Measurements from ENCODE around the gene CAMK4.
"Not testable (repeated sequence)": the region's sequence is repeated elsewhere in the genome, so short reads cannot be mapped to it uniquely, and the experiment has no call there.

Gene CAMK4

DNA sequence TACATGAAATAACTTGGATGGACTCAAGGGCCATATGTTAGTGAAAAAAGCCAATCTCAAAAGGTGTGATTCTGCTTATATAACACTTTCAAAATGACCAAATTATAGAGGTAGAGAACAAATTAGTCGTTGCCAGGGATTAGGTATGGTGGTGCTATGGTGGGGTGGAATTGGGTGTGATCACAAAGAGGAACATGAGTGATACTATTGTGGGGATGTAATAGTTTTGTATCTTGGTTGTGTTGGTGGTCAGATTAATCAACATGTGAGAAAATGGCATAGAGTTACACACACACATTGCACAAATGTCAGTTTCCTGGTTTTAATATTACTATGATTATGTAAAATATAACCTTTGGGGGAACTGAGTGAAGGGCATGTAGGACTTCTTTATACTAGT is 31.9 kb downstream of the CAMK4 start:
- Mint-ChIP-seq H3K36me3 (ENCODE audit: low read depth) (no peaks in the 10 kb centered on the region), H3K9me3 (no peaks in the 10 kb centered on the region), H3K4me3 (no peak overlapping the region), H3K27ac (no peak overlapping the region), H3K4me1 (ENCODE audit: low read depth) (no peaks in the 10 kb centered on the region), H3K27me3 (no peaks in the 10 kb centered on the region)
- intact Hi-C loops (cut with micrococcal nuclease), result no loop called here

DNA sequence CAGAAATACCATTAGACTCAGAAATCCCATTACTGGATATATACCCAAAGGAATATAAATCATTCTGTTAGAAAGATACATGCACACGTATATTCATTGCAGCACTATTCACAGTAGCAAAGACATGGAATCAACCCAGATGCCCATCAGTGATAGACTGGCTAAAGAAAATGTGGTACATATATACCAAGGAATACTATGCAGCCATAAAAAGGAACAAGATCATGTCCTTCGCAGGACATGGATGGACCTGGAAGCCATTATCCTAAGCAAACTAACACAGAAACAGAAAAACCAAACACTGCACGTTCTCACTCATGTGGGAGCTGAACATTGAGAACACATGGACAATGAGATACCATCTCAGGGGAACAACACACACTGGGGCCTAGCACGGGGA is 33.4 kb downstream of the CAMK4 start:
- intact Hi-C loops (cut with micrococcal nuclease); H3K27me3 Mint-ChIP-seq; H3K36me3 Mint-ChIP-seq (ENCODE audit: low read depth); H3K4me1 Mint-ChIP-seq (ENCODE audit: low read depth); H3K9me3 Mint-ChIP-seq; H3K27ac Mint-ChIP-seq; H3K4me3 Mint-ChIP-seq: not testable (repeated sequence)

DNA sequence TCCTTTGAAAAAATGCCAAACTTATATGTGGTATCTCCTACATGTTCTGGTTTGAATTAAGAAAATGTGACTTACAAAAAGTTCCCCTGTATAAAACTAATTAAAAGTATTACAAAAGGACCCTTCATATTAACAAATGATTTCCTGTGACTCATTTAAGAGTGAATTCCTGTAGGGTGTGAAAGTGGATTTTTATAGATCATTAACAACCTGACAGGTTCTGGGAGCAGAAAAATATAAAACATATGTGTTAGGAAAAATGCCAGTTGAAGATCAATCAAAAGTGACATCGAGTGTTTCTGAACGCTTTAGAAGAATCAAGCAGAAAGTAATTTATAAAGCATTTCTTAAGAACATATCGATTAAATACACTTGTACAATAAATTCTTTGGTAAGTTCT is 35.5 kb downstream of the CAMK4 start:
- intact Hi-C loops (cut with micrococcal nuclease), result no loop called here
- Mint-ChIP-seq H3K4me3 (no peak overlapping the region), H3K36me3 (ENCODE audit: low read depth) (no peaks in the 10 kb centered on the region), H3K9me3 (no peaks in the 10 kb centered on the region), H3K27ac (no peak overlapping the region), H3K4me1 (ENCODE audit: low read depth) (no peaks in the 10 kb centered on the region), H3K27me3 (no peaks in the 10 kb centered on the region)

DNA sequence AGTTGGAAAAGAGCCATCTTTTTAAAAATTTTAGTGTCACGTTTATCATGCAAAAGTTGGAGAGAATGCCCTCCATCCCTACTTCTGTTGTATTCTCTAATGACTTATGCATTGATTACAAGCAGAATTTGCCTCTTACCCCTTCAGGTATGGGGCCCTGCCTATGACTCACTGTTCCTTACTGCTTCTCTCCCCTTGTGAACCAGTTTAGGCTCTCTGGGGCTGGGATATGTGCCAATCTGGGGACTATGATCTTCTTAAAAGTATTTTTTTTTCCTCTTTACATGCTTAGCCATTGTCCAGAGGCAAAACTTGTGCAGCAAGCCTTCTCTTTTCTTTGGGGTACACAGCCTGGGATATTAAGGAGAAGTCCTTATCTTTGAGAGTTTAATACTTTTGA is 37.4 kb downstream of the CAMK4 start:
- intact Hi-C loops (cut with micrococcal nuclease), result no loop called here
- Mint-ChIP-seq H3K9me3 (no peaks in the 10 kb centered on the region), H3K36me3 (ENCODE audit: low read depth) (no peaks in the 10 kb centered on the region), H3K4me3 (no peak overlapping the region), H3K27me3 (no peaks in the 10 kb centered on the region), H3K4me1 (ENCODE audit: low read depth) (no peaks in the 10 kb centered on the region), H3K27ac (no peak overlapping the region)

DNA sequence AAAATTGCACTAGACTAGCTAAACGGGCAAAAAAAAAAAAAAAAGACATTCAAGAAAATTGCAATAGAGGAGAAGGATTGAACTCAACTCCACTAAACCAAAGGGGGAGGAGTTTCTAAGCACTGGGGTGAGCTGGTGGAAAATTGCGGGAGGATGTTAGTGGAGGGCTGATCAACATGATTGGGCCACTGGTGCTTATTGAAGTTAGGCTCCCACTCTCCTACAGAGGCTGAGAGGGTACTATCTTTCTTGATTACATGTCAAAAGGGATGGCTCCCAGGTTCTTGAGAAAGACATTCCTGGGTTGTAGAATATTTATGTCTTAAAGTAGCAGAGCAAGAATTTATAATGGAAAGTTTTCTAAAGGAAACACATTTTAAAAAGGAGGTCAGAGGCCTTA is 38.0 kb downstream of the CAMK4 start:
- Mint-ChIP-seq H3K4me3 (no peak overlapping the region), H3K27ac (no peak overlapping the region), H3K27me3 (no peaks in the 10 kb centered on the region), H3K36me3 (ENCODE audit: low read depth) (no peaks in the 10 kb centered on the region), H3K9me3 (no peaks in the 10 kb centered on the region), H3K4me1 (ENCODE audit: low read depth) (no peaks in the 10 kb centered on the region)
- intact Hi-C loops (cut with micrococcal nuclease), result no loop called here

DNA sequence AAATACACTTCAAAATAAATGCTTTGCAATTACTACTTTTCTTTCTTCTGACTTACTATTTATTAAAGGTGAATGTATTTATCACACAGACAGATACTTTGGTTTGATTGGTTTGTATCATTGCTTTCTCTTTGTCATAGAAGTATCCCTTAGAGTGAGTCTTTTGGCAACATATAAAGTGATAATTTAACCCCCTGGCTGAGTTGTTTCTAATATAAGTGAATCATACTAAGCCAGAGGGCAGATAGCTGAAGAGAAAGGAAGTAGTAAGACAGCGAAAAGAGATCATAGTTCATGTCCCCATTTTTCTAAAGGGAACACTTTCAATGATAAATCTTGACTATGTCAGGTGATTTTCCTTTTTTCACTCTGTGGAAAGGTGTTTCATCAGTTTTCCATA is 38.6 kb downstream of the CAMK4 start:
- H3K27me3 Mint-ChIP-seq, result no peaks in the 10 kb centered on the region

DNA sequence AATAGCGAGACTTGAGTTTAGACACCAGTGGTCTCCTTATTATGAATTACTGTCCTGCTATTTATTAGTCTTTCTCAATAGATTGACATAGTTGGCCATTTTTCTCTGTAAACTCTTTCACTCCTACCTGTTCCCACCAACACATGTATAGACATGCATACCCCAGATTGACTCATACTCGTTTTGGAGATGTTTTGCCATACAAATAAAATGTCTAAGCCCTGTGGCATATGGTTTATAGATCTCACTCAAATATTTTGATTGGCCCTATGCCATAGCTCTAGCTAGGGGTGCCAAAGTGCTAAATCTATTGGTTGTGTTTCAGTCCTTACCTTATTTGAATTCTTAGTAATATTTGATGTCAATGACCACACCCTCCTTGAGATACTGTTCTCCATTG is 42.3 kb downstream of the CAMK4 start:
- Mint-ChIP-seq H3K27ac (no peak overlapping the region), H3K36me3 (ENCODE audit: low read depth) (no peaks in the 10 kb centered on the region), H3K4me1 (ENCODE audit: low read depth) (no peaks in the 10 kb centered on the region)

More for the DNA sequence above, 38.6 kb downstream of the CAMK4 start:
- H3K4me1 Mint-ChIP-seq (ENCODE audit: low read depth), result no peaks in the 10 kb centered on the region
- no peaks in the 10 kb centered on the region for H3K9me3 Mint-ChIP-seq
- no peak overlapping the region for H3K4me3 Mint-ChIP-seq
- intact Hi-C loops (cut with micrococcal nuclease), result no loop called here
- H3K36me3 Mint-ChIP-seq (ENCODE audit: low read depth), result no peaks in the 10 kb centered on the region
- no peak overlapping the region for H3K27ac Mint-ChIP-seq

DNA sequence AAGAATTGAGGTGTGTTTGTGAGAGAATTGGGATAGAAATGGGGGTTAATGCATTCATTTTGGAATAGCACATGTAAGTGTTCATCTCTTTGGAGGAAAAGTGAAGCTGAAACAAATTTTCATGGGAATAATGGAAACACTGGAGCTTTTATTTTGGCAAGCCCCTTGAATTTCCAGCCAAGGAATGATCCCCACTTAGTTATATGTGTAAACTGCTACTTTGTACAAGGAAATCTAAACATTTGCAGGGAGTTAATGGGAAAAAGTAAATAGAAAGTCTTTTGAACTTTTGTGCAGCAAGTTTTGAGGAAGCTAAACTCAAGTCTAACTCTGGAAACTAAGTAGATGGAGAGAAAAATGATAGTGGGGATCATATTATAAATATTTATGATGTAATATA is 44.1 kb downstream of the CAMK4 start:
- no peak overlapping the region for H3K27ac Mint-ChIP-seq
- H3K36me3 Mint-ChIP-seq (ENCODE audit: low read depth), result no peaks in the 10 kb centered on the region
- intact Hi-C loops (cut with micrococcal nuclease), result no loop called here
- no peaks in the 10 kb centered on the region for H3K27me3 Mint-ChIP-seq
- no peak overlapping the region for H3K4me3 Mint-ChIP-seq
- H3K4me1 Mint-ChIP-seq (ENCODE audit: low read depth), result no peaks in the 10 kb centered on the region
- H3K9me3 Mint-ChIP-seq, result no peaks in the 10 kb centered on the region

More for the DNA sequence above, 42.3 kb downstream of the CAMK4 start:
- intact Hi-C loops (cut with micrococcal nuclease), result no loop called here
- H3K4me3 Mint-ChIP-seq, result no peak overlapping the region
- no peaks in the 10 kb centered on the region for H3K27me3 Mint-ChIP-seq
- no peaks in the 10 kb centered on the region for H3K9me3 Mint-ChIP-seq

DNA sequence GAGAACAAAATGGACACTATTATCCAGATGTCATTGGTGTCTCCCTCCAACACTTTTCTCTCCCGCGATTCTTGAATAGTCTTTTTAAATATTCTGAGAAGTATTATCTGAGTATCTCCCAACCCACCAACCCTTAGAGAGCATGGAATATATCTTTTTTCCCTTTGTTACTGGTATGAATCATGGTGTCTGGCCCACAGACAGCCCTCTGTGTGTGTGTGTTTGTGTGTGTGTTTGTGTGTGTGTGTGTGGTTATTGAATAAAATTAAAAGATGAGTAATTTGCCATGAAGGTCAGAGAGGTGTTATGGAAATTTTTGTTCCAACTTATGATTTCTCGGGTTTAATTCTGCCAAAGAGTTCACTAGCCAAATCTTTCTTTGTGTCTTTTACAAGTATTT is 47.7 kb downstream of the CAMK4 start:
- Mint-ChIP-seq H3K27me3 (peaks cover 1% of the 10 kb centered on the region), H3K4me3 (no peak overlapping the region), H3K36me3 (ENCODE audit: low read depth) (no peaks in the 10 kb centered on the region), H3K9me3 (no peaks in the 10 kb centered on the region), H3K27ac (no peak overlapping the region), H3K4me1 (ENCODE audit: low read depth) (no peaks in the 10 kb centered on the region)
- intact Hi-C loops (cut with micrococcal nuclease), result no loop called here

DNA sequence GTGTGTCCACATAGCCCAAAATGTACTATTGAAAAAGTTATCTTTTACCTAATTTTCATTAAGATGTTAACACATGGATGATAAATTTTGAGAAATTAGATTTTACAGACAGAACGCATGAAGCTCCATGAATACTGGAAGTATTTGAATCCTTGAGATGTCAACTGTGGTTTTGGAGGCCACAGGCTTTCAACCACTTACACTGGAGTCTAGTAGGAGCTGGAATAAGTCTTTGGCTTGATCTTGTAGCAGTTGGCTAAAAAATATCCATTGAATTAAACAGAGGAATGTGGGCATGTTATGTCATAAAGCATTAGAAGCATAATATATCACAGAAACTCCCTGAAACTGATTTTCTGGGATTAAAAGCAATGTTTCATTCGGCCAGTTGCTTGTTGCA is 52.9 kb downstream of the CAMK4 start:
- Mint-ChIP-seq H3K9me3 (no peaks in the 10 kb centered on the region), H3K4me3 (no peak overlapping the region), H3K36me3 (ENCODE audit: low read depth) (no peaks in the 10 kb centered on the region), H3K27ac (no peak overlapping the region), H3K4me1 (ENCODE audit: low read depth) (no peaks in the 10 kb centered on the region), H3K27me3 (peaks cover 1% of the 10 kb centered on the region)
- intact Hi-C loops (cut with micrococcal nuclease), result loop anchor here (5.0 kb wide), 1 partner anchor 520 kb away; no protein-coding TSS in a partner anchor

DNA sequence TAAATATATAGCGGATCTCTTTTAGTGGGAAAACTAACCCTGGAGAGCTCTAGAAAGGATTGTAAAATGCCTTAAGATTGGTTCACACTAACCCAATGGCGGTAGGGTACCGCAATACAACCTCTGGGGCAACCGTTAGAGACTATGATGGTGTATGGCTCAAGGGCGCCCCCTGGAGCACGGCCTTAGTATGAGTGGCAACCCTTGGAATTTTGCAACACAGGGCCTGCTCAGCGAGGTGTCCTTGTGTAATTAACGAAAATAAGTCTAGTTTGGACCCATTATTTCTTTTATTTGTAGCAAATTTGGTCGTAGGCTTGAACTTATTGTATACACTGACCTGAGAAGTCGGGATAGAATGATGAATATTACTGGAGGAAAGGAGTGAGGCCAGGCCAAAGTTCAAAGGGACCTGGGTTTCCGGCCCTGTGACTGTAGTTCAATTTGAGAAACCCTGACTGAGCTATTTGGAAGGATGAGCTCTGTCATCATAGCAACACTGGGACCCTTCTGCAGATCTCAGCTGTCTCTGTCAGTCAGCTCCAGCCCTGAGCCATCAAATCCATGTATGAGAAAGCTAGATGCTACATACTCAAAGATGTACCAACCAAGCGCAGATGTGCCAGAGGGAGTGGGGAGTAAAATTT is 54.8 kb downstream of the CAMK4 start:
- H3K4me1 Mint-ChIP-seq (ENCODE audit: low read depth), result no peaks in the 10 kb centered on the region

DNA sequence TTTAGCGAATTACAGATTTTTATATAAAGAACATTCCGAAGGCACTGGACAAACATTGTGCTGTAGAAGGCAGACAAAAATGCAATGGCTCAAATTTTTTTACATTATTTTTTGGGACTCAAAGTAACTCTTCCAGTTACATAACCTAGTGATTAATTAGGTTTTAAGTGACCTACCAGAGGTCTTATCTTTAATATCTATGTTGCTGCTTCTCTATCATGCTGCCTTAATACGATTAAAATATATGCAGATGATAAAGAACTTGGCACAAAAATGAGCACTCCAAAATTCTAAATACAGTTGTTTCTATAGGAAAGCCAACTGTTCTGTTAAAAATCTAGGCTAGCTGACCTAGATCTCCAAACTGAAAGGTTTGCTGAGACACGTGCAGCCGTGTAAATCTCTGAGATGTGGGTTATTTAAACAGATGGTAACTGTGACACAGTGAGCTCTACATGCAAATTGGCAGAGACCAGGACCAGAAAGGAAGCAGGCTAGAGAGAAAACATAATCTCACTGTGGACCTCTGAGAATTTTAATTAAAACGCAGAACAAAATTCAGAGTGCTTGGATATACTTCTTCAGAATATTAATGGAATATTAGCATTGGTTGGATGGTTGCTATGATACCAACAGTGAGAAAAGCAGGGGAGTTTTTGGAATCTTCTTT is 56.2 kb downstream of the CAMK4 start:
- H3K36me3 Mint-ChIP-seq (ENCODE audit: low read depth), result no peaks in the 10 kb centered on the region
- intact Hi-C loops (cut with micrococcal nuclease), result no loop called here
- H3K4me3 Mint-ChIP-seq, result no peak overlapping the region
- no peak overlapping the region for H3K27ac Mint-ChIP-seq
- H3K4me1 Mint-ChIP-seq (ENCODE audit: low read depth), result no peaks in the 10 kb centered on the region
- no peaks in the 10 kb centered on the region for H3K9me3 Mint-ChIP-seq
- H3K27me3 Mint-ChIP-seq, result no peaks in the 10 kb centered on the region

More for the DNA sequence above, 54.8 kb downstream of the CAMK4 start:
- Mint-ChIP-seq H3K9me3 (no peaks in the 10 kb centered on the region), H3K36me3 (ENCODE audit: low read depth) (no peaks in the 10 kb centered on the region), H3K4me3 (no peak overlapping the region), H3K27me3 (peaks cover under 1% of the 10 kb centered on the region), H3K27ac (no peak overlapping the region)
- intact Hi-C loops (cut with micrococcal nuclease), result loop anchor here (5.0 kb wide), 1 partner anchor 522 kb away; no protein-coding TSS in a partner anchor

DNA sequence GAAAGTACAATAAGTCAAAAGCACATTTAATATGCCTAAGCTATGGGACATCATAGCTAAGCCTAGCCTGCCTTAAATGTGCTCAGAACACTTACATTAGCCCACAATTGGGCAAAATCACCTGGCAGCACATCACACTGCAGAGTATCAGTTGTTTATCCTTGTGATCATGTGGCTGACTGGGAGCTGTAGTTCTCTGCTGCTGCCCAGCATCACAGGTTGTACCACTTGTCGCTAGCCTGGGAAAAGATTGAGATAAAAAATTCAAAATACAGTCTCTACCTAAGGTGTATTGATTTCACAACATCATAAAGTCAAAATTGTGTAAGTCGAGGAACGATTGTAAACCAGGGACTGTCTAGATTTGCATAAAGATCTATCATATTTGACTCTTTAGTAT is 58.6 kb downstream of the CAMK4 start:
- Mint-ChIP-seq H3K27ac (no peak overlapping the region), H3K4me3 (no peak overlapping the region), H3K27me3 (no peaks in the 10 kb centered on the region), H3K9me3 (no peaks in the 10 kb centered on the region), H3K4me1 (ENCODE audit: low read depth) (no peaks in the 10 kb centered on the region), H3K36me3 (ENCODE audit: low read depth) (no peaks in the 10 kb centered on the region)
- intact Hi-C loops (cut with micrococcal nuclease), result no loop called here

DNA sequence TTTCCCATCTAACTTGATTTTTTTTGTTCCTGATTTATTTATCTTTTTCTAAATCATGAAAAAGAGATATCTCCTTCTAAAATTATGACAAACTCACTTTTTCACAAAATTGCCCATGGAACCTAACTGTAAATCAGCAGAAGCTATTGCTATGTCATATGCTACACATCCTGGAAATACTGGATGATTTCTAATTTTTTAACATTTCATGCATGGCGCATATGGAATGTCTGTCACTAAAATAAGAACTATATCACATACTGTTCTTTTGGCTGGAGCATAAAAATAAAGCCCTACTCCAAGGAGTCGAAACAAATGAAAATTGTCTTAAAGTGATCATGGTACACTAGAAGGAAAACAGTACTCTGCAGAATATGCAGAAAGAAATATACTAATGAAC is 60.6 kb downstream of the CAMK4 start:
- intact Hi-C loops (cut with micrococcal nuclease), result no loop called here
- H3K27ac Mint-ChIP-seq, result no peak overlapping the region
- H3K27me3 Mint-ChIP-seq, result no peaks in the 10 kb centered on the region
- no peaks in the 10 kb centered on the region for H3K4me1 Mint-ChIP-seq (ENCODE audit: low read depth)
- H3K4me3 Mint-ChIP-seq, result no peak overlapping the region
- no peaks in the 10 kb centered on the region for H3K9me3 Mint-ChIP-seq
- H3K36me3 Mint-ChIP-seq (ENCODE audit: low read depth), result no peaks in the 10 kb centered on the region

DNA sequence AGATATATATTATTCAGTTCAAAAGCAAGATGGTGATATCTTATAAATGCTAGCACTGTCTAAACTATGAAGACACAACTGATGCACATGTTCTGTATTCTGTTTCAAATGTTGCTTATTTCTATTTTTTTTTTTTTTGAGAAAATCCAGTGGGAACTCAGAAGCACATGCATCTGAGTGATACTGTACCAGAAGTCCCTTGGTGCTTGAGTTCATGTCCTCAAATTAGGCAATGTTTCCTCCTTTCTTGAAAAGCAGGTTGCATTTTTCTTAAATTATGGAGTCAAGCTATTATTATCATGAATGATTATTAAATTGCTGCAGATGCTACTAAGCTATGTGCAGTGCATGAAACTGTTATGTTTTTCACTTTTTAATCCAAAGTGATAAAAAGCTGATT is 70.4 kb downstream of the CAMK4 start:
- no peaks in the 10 kb centered on the region for H3K4me1 Mint-ChIP-seq (ENCODE audit: low read depth)
- peaks cover 15% of the 10 kb centered on the region for H3K9me3 Mint-ChIP-seq
- intact Hi-C loops (cut with micrococcal nuclease), result no loop called here
- H3K4me3 Mint-ChIP-seq, result no peak overlapping the region
- no peaks in the 10 kb centered on the region for H3K27me3 Mint-ChIP-seq
- H3K36me3 Mint-ChIP-seq (ENCODE audit: low read depth), result no peaks in the 10 kb centered on the region
- no peak overlapping the region for H3K27ac Mint-ChIP-seq

Data from dendritic cell treated with granulocyte-macrophage colony-stimulating factor and Interleukin-4, amounts not matched to agents 40 ng/mL and 50 ng/mL, for 4 days (primary cell).